ENCODE measurements around the gene FERMT2.

The FERMT2 gene

GRCh38 chr14:52950898-52951680 lies at the start of gene FERMT2:
Gene FERMT2, minus strand, starts transcription at chr14:52951050. Its CDS starts 482 bp downstream, at chr14:52950568.
- H3K9me3 Mint-ChIP-seq: no peaks in the 10 kb centered on the region
- peaks cover 65% of the 10 kb centered on the region for H3K27me3 Mint-ChIP-seq (ENCODE audit: low read depth)
- H3K27ac Mint-ChIP-seq: peak within 1 kb of the TSS; percentile 43

GRCh38 chr14:52998376-52999015 lies 47.6 kb upstream of the FERMT2 start:
- no peak overlapping the region for H3K4me3 Mint-ChIP-seq
- no peaks in the 10 kb centered on the region for H3K27me3 Mint-ChIP-seq (ENCODE audit: low read depth)

More at GRCh38 chr14:52950898-52951680, at the start of gene FERMT2:
- peaks cover 21% of the 10 kb centered on the region for H3K4me1 Mint-ChIP-seq (ENCODE audit: low read depth)
- H3K36me3 Mint-ChIP-seq (ENCODE audit: low read depth): peaks cover 3% of the 10 kb centered on the region
- H3K4me3 Mint-ChIP-seq: peak within 1 kb of the TSS; percentile 87

GRCh38 chr14:52996493-52996892 lies 45.6 kb upstream of the FERMT2 start:
- Mint-ChIP-seq H3K36me3 (ENCODE audit: low read depth) (peaks cover 3% of the 10 kb centered on the region), H3K9me3 (no peaks in the 10 kb centered on the region), H3K4me1 (ENCODE audit: low read depth) (no peaks in the 10 kb centered on the region), H3K27me3 (ENCODE audit: low read depth) (peaks cover 11% of the 10 kb centered on the region), H3K4me3 (no peak overlapping the region), H3K27ac (no peak overlapping the region)

More at GRCh38 chr14:52998376-52999015, 47.6 kb upstream of the FERMT2 start:
- Mint-ChIP-seq H3K9me3 (no peaks in the 10 kb centered on the region), H3K4me1 (ENCODE audit: low read depth) (no peaks in the 10 kb centered on the region), H3K27ac (no peak overlapping the region), H3K36me3 (ENCODE audit: low read depth) (peaks cover 3% of the 10 kb centered on the region)

GRCh38 chr14:52995998-52996397 lies 45.1 kb upstream of the FERMT2 start:
- peaks cover 3% of the 10 kb centered on the region for H3K36me3 Mint-ChIP-seq (ENCODE audit: low read depth)
- H3K27ac Mint-ChIP-seq: no peak overlapping the region
- peaks cover 16% of the 10 kb centered on the region for H3K27me3 Mint-ChIP-seq (ENCODE audit: low read depth)
- H3K9me3 Mint-ChIP-seq: no peaks in the 10 kb centered on the region
- no peak overlapping the region for H3K4me3 Mint-ChIP-seq
- H3K4me1 Mint-ChIP-seq (ENCODE audit: low read depth): no peaks in the 10 kb centered on the region

- Mint-ChIP-seq H3K36me3 (ENCODE audit: low read depth) (peaks cover 3% of the 10 kb centered on the region), H3K9me3 (no peaks in the 10 kb centered on the region), H3K27me3 (ENCODE audit: low read depth) (peaks cover 29% of the 10 kb centered on the region), H3K27ac (no peak overlapping the region), H3K4me3 (no peak overlapping the region), H3K4me1 (ENCODE audit: low read depth) (no peaks in the 10 kb centered on the region)
These were observed 41.5 kb upstream of the FERMT2 start for GRCh38 chr14:52992236-52992870.

- Mint-ChIP-seq H3K27ac (no peak overlapping the region), H3K36me3 (ENCODE audit: low read depth) (no peaks in the 10 kb centered on the region), H3K4me3 (no peak overlapping the region), H3K9me3 (no peaks in the 10 kb centered on the region), H3K27me3 (ENCODE audit: low read depth) (peaks cover 27% of the 10 kb centered on the region), H3K4me1 (ENCODE audit: low read depth) (no peaks in the 10 kb centered on the region)
These were observed 37.3 kb upstream of the FERMT2 start for GRCh38 chr14:52988139-52988538.

- no peak overlapping the region for H3K27ac Mint-ChIP-seq
- H3K9me3 Mint-ChIP-seq: no peaks in the 10 kb centered on the region
- no peak overlapping the region for H3K4me3 Mint-ChIP-seq
- peaks cover 21% of the 10 kb centered on the region for H3K27me3 Mint-ChIP-seq (ENCODE audit: low read depth)
- H3K4me1 Mint-ChIP-seq (ENCODE audit: low read depth): no peaks in the 10 kb centered on the region
- no peaks in the 10 kb centered on the region for H3K36me3 Mint-ChIP-seq (ENCODE audit: low read depth)
These were observed 36.7 kb upstream of the FERMT2 start for GRCh38 chr14:52987514-52987913.

GRCh38 chr14:52987042-52987441 lies 36.2 kb upstream of the FERMT2 start:
- peaks cover 19% of the 10 kb centered on the region for H3K27me3 Mint-ChIP-seq (ENCODE audit: low read depth)
- H3K9me3 Mint-ChIP-seq: no peaks in the 10 kb centered on the region
- no peak overlapping the region for H3K27ac Mint-ChIP-seq
- no peaks in the 10 kb centered on the region for H3K4me1 Mint-ChIP-seq (ENCODE audit: low read depth)
- H3K36me3 Mint-ChIP-seq (ENCODE audit: low read depth): no peaks in the 10 kb centered on the region
- no peak overlapping the region for H3K4me3 Mint-ChIP-seq

- H3K27me3 Mint-ChIP-seq (ENCODE audit: low read depth): peaks cover 6% of the 10 kb centered on the region
- no peaks in the 10 kb centered on the region for H3K36me3 Mint-ChIP-seq (ENCODE audit: low read depth)
- no peak overlapping the region for H3K27ac Mint-ChIP-seq
- no peaks in the 10 kb centered on the region for H3K4me1 Mint-ChIP-seq (ENCODE audit: low read depth)
- H3K9me3 Mint-ChIP-seq: no peaks in the 10 kb centered on the region
- no peak overlapping the region for H3K4me3 Mint-ChIP-seq
These were observed 26.9 kb upstream of the FERMT2 start for GRCh38 chr14:52977798-52978197.

GRCh38 chr14:52974406-52974805 lies 23.6 kb upstream of the FERMT2 start:
- Mint-ChIP-seq H3K36me3 (ENCODE audit: low read depth) (no peaks in the 10 kb centered on the region), H3K4me3 (no peak overlapping the region), H3K27me3 (ENCODE audit: low read depth) (peaks cover 18% of the 10 kb centered on the region), H3K9me3 (peaks cover 5% of the 10 kb centered on the region), H3K4me1 (ENCODE audit: low read depth) (no peaks in the 10 kb centered on the region), H3K27ac (no peak overlapping the region)

GRCh38 chr14:52961060-52961639 lies 10.3 kb upstream of the FERMT2 start:
- Mint-ChIP-seq H3K27ac (no peak overlapping the region), H3K4me1 (ENCODE audit: low read depth) (no peaks in the 10 kb centered on the region), H3K9me3 (no peaks in the 10 kb centered on the region), H3K4me3 (no peak overlapping the region), H3K36me3 (ENCODE audit: low read depth) (no peaks in the 10 kb centered on the region), H3K27me3 (ENCODE audit: low read depth) (peaks cover 11% of the 10 kb centered on the region)

- peaks cover 8% of the 10 kb centered on the region for H3K27me3 Mint-ChIP-seq (ENCODE audit: low read depth)
- H3K27ac Mint-ChIP-seq: no peak overlapping the region
- H3K4me3 Mint-ChIP-seq: no peak overlapping the region
- no peaks in the 10 kb centered on the region for H3K4me1 Mint-ChIP-seq (ENCODE audit: low read depth)
- no peaks in the 10 kb centered on the region for H3K9me3 Mint-ChIP-seq
- H3K36me3 Mint-ChIP-seq (ENCODE audit: low read depth): no peaks in the 10 kb centered on the region
These were observed 9.8 kb upstream of the FERMT2 start for GRCh38 chr14:52960627-52961026.

GRCh38 chr14:52954346-52955214 lies 3.7 kb upstream of the FERMT2 start:
- no peak overlapping the region for H3K27ac Mint-ChIP-seq
- H3K27me3 Mint-ChIP-seq (ENCODE audit: low read depth): peaks cover 50% of the 10 kb centered on the region
- no peaks in the 10 kb centered on the region for H3K9me3 Mint-ChIP-seq
- no peak overlapping the region for H3K4me3 Mint-ChIP-seq
- peaks cover 16% of the 10 kb centered on the region for H3K4me1 Mint-ChIP-seq (ENCODE audit: low read depth)
- no peaks in the 10 kb centered on the region for H3K36me3 Mint-ChIP-seq (ENCODE audit: low read depth)
